A549 (cell line): ENCODE results near the gene DMAC2. TPM values are rescaled to one million over a fixed set of nuclear protein-coding genes. Genes with fewer than 3 reads are reported as not detected.

ENCODE experiments used
- ATAC-seq, 2 experiments: fragments of 200-7000 bp in 1 of 2; fragments of >200 bp in 1 of 2; cut with Nextera tagmentation in 1 of 2; cut with Tn5 transposase in 1 of 2; 3 replicates each; pipeline versions ENCODE4 v1.8.0 to v1.9.1; 2018 to 2020; ENCODE audit warnings: mild to moderate bottlenecking in 1 of 2, moderate library complexity in 1 of 2
- CTCF ChIA-PET: fragments of 300-600 bp; sonication (Branson Sonifier 250); formaldehyde crosslinking; extraction: SDS; loops from one replicate; lab custom pipeline; 2021; ENCODE audit warnings: antibody characterized with exemption, inconsistent platforms; lab: Yijun Ruan, JAX
- POLR2A ChIA-PET: fragments of 350-600 bp; formaldehyde crosslinking; extraction: SDS; loops from one replicate; lab custom pipeline; 2021; ENCODE audit warnings: antibody characterized with exemption, inconsistent platforms; lab: Yijun Ruan, JAX
- DNase-seq, 2 experiments: peaks; one replicate each; pipeline versions ENCODE4 v3.0.0 to v3.0.0-alpha.2; 2011 to 2016; ENCODE audit warnings: low read depth in 1 of 2, low spot score in 1 of 2
- FAIRE-seq: peaks from 2 replicates; lab custom pipeline; 2011; peaks lifted over from hg19 to GRCh38; lab: Jason Lieb, UNC
- H3K27ac ChIP-seq, 2 experiments: fragments of >200 bp; sonication (Bioruptor Twin); formaldehyde crosslinking; 3 replicates each; pipeline ENCODE4 v1.5.1; 2016 to 2017
- H3K4me1 ChIP-seq: fragments of >200 bp; sonication (Bioruptor Twin); formaldehyde crosslinking; 3 replicates; pipeline ENCODE4 v1.6.1; 2016
- H3K4me2 ChIP-seq: fragments of >200 bp; sonication (Bioruptor Twin); formaldehyde crosslinking; 3 replicates; pipeline ENCODE4 v1.6.1; 2016
- H3K4me3 ChIP-seq: fragments of >200 bp; sonication (Bioruptor Twin); formaldehyde crosslinking; 3 replicates; pipeline ENCODE4 v1.5.1; 2016
- H3K9me3 ChIP-seq: fragments of >200 bp; sonication (Bioruptor Twin); formaldehyde crosslinking; 3 replicates; pipeline ENCODE4 v1.6.1; 2016
- CBX8 ChIP-seq: fragments of 200-600 bp; sonication (generic); IDR thresholded peaks from 2 replicates; pipeline ENCODE4 v1.6.1; 2016
- HOXA7 ChIP-seq: fragments of 250-450 bp; sonication (Bioruptor Pico); IDR thresholded peaks from 2 replicates; pipeline ENCODE4 v1.5.0; 2020; ENCODE audit warnings: mild to moderate bottlenecking, moderate library complexity
- HOXB5 ChIP-seq: fragments of 250-450 bp; sonication (Bioruptor Pico); IDR thresholded peaks from 2 replicates; pipeline ENCODE4 v1.5.0; 2020; ENCODE audit warnings: mild to moderate bottlenecking, moderate library complexity
- MYC ChIP-seq: IDR thresholded peaks from 2 replicates; pipeline ENCODE4 v1.6.1; 2012; ENCODE audit warnings: mild to moderate bottlenecking, inconsistent platforms, low read length, improper control_type of control experiment, borderline replicate concordance
- NFE2L2 ChIP-seq: fragments of 150-350 bp; conservative IDR thresholded peaks from 2 replicates; pipeline ENCODE4 v1.6.1; 2014; ENCODE audit warnings: low read length
- RAD21 ChIP-seq, 2 experiments: fragments of >200 bp in 1 of 2; sonication (Bioruptor Twin) in 1 of 2; formaldehyde crosslinking in 1 of 2; IDR thresholded peaks in 1 of 2; conservative IDR thresholded peaks in 1 of 2; 2 replicates in 1 of 2; 3 replicates in 1 of 2; pipeline ENCODE4 v1.6.1; 2012 to 2018; ENCODE audit warnings: inconsistent platforms in 1 of 2
- SMC3 ChIP-seq: fragments of >200 bp; sonication (Bioruptor Twin); formaldehyde crosslinking; IDR thresholded peaks from 3 replicates; pipeline ENCODE4 v1.6.1; 2018; ENCODE audit warnings: inconsistent platforms
- TP53 ChIP-seq: fragments of 250-450 bp; sonication (Bioruptor Pico); IDR thresholded peaks from 2 replicates; pipeline ENCODE4 v1.5.0; 2021; ENCODE audit warnings: mild to moderate bottlenecking, moderate library complexity
- ZFP36 ChIP-seq: fragments of 450-650 bp; IDR thresholded peaks from 2 replicates; pipeline ENCODE4 v1.6.1; 2014; ENCODE audit warnings: borderline replicate concordance; ENCODE audit not compliant: partially characterized antibody
- ZNF302 ChIP-seq: fragments of 250-450 bp; sonication (Bioruptor Pico); IDR thresholded peaks from 2 replicates; pipeline ENCODE4 v1.9.0; 2021; ENCODE audit warnings: inconsistent platforms, mild to moderate bottlenecking, moderate library complexity
- ZSCAN20 ChIP-seq: fragments of 250-450 bp; sonication (Bioruptor Pico); IDR thresholded peaks from 2 replicates; pipeline ENCODE4 v1.8.0; 2022; ENCODE audit warnings: mild to moderate bottlenecking, moderate library complexity
- WGBS: methylation state at CpG from one replicate; pipeline ENCODE4 v1.1.6; 2017; ENCODE audit errors: missing lambda C conversion rate; 5-methylcytosine and 5-hydroxymethylcytosine counted together
- polyA plus RNA-seq, 4 experiments: library from polyadenylated mRNA; depleted of rRNA in 3 of 4; stranded (reverse); fragments of >200 nt; fragmentation: RNase III in 1 of 4; extraction: RNeasy Plus Mini Kit Qiagen cat#74134 plus additional on column Dnase treatment in 1 of 4; gene quantifications; 2 replicates in 3 of 4; 3 replicates in 1 of 4; pipeline ENCODE4 v1.2.3, GENCODE V29; 2011 to 2017
- TF ChIP-seq, protein P1 (sequence below): IDR thresholded peaks from 2 replicates; pipeline ENCODE4 v1.6.1; 2012
- TF ChIP-seq, protein P2 (sequence below): IDR thresholded peaks from 2 replicates; pipeline ENCODE4 v1.6.1; 2012; ENCODE audit warnings: low read depth, borderline replicate concordance
- TF ChIP-seq, protein P3 (sequence below): IDR thresholded peaks from 2 replicates; pipeline ENCODE4 v1.6.1; 2012
- TF ChIP-seq, protein P4 (sequence below): fragments of >200 bp; sonication (Bioruptor Twin); formaldehyde crosslinking; IDR thresholded peaks from 3 replicates; pipeline ENCODE4 v1.6.1; 2016
- TF ChIP-seq, protein P5 (sequence below): fragments of 200-600 bp; sonication (generic); IDR thresholded peaks from 2 replicates; pipeline ENCODE4 v1.6.1; 2016; ENCODE audit warnings: antibody characterized with exemption, mild to moderate bottlenecking, moderate library complexity
- TF ChIP-seq, protein P6 (sequence below): fragments of 250-450 bp; sonication (Bioruptor Pico); IDR thresholded peaks from 2 replicates; pipeline ENCODE4 v1.5.0; 2020; ENCODE audit warnings: low read depth, mild to moderate bottlenecking, moderate library complexity
- TF ChIP-seq, protein P7 (sequence below): fragments of 250-450 bp; sonication (Bioruptor Pico); IDR thresholded peaks from 2 replicates; pipeline ENCODE4 v1.5.0; 2021; ENCODE audit warnings: mild to moderate bottlenecking, moderate library complexity, borderline replicate concordance

DMAC2 gene
- polyA plus RNA-seq, 2 of the 4 experiments (the other 2 are of a cell fraction), result 132 to 155 TPM

DNA sequence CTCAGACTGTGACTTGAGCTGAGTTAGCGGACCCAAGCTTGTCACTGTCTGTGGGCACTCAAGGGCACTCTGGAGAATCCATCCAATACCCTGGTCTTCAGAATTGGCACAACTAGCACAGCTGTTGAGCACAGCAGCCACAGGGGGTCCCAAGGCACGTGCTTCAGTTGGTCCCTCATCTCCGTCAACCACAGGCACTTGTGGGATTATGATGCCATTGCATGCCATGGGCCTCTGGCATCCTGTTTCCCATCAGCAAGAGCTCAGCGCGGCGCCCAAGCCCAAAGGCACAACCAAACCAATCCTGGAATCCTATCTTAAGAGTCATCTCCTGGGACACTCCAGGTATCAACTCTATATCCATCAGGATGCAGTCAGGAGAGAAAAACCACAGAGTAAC lies 8.8 kb downstream of the DMAC2 start (continued):
- TF ChIP-seq ZNF302 (CRISPR knock-in tag) (no peak), MYC (no peak)

DNA sequence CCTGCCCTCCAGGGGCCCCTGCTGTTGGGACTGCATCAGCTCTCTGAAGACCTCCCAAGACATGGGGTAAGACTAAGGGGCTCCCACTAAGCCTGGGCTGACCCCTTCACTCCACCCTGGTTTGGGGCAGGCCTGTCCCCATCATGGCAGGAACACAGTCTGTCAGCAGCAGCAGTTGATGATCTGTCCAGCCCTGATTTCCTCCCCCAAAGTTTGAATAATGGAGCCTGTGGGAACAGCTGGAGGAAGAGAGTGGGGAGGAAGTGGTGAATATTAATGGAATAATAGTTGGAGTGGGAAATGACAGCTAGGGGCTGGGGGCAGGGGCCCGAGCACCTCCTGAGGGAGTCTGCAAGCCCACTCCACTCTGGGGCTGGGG lies 11.2 kb downstream of the DMAC2 start:
- no peak overlapping the region for H3K27ac ChIP-seq
- ChIA-PET POLR2A (interaction anchor here (2.3 kb wide), 1 partner anchor 11 kb away, joined by 19 read pairs; no protein-coding TSS in a partner anchor), CTCF (interaction anchor here (0.5 to 8.1 kb wide), 17 partner anchors 8 to 1136 kb away, joined by 3 to 57 read pairs (median 4); partner anchors contain the start of genes DMAC2 and ERICH4)
- FAIRE-seq (no peak), ATAC-seq (no peak; a peak in 1 of 6 replicates), DNase-seq (no peak)
- WGBS, result 91% methylated on average over 1 of the region's 1 CpG
- TF ChIP-seq, protein P1, sequence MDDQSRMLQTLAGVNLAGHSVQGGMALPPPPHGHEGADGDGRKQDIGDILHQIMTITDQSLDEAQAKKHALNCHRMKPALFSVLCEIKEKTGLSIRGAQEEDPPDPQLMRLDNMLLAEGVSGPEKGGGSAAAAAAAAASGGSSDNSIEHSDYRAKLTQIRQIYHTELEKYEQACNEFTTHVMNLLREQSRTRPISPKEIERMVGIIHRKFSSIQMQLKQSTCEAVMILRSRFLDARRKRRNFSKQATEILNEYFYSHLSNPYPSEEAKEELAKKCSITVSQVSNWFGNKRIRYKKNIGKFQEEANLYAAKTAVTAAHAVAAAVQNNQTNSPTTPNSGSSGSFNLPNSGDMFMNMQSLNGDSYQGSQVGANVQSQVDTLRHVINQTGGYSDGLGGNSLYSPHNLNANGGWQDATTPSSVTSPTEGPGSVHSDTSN, result no peak
- TF ChIP-seq ZSCAN20 (CRISPR knock-in tag), result no peak
- TF ChIP-seq, protein P2, sequence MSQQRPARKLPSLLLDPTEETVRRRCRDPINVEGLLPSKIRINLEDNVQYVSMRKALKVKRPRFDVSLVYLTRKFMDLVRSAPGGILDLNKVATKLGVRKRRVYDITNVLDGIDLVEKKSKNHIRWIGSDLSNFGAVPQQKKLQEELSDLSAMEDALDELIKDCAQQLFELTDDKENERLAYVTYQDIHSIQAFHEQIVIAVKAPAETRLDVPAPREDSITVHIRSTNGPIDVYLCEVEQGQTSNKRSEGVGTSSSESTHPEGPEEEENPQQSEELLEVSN, result no peak
- no peak for TF ChIP-seq HOXB5 (CRISPR knock-in tag)
- no peak for TF ChIP-seq SMC3
- TF ChIP-seq, protein P3, sequence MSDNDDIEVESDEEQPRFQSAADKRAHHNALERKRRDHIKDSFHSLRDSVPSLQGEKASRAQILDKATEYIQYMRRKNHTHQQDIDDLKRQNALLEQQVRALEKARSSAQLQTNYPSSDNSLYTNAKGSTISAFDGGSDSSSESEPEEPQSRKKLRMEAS, result no peak
- no peak for TF ChIP-seq RAD21 (conservative IDR thresholded peaks at IDR 0.05 in 1 of 2, IDR thresholded peaks at IDR 0.05 in 1 of 2)
- TF ChIP-seq, protein P4, sequence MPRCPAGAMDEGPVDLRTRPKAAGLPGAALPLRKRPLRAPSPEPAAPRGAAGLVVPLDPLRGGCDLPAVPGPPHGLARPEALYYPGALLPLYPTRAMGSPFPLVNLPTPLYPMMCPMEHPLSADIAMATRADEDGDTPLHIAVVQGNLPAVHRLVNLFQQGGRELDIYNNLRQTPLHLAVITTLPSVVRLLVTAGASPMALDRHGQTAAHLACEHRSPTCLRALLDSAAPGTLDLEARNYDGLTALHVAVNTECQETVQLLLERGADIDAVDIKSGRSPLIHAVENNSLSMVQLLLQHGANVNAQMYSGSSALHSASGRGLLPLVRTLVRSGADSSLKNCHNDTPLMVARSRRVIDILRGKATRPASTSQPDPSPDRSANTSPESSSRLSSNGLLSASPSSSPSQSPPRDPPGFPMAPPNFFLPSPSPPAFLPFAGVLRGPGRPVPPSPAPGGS, result no peak
- TF ChIP-seq CBX8, result no peak
- TF ChIP-seq, protein P5, sequence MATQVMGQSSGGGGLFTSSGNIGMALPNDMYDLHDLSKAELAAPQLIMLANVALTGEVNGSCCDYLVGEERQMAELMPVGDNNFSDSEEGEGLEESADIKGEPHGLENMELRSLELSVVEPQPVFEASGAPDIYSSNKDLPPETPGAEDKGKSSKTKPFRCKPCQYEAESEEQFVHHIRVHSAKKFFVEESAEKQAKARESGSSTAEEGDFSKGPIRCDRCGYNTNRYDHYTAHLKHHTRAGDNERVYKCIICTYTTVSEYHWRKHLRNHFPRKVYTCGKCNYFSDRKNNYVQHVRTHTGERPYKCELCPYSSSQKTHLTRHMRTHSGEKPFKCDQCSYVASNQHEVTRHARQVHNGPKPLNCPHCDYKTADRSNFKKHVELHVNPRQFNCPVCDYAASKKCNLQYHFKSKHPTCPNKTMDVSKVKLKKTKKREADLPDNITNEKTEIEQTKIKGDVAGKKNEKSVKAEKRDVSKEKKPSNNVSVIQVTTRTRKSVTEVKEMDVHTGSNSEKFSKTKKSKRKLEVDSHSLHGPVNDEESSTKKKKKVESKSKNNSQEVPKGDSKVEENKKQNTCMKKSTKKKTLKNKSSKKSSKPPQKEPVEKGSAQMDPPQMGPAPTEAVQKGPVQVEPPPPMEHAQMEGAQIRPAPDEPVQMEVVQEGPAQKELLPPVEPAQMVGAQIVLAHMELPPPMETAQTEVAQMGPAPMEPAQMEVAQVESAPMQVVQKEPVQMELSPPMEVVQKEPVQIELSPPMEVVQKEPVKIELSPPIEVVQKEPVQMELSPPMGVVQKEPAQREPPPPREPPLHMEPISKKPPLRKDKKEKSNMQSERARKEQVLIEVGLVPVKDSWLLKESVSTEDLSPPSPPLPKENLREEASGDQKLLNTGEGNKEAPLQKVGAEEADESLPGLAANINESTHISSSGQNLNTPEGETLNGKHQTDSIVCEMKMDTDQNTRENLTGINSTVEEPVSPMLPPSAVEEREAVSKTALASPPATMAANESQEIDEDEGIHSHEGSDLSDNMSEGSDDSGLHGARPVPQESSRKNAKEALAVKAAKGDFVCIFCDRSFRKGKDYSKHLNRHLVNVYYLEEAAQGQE, result no peak
- no peak overlapping the region for H3K4me2 ChIP-seq
- no peak overlapping the region for H3K4me3 ChIP-seq
- no peaks in the 10 kb centered on the region for H3K9me3 ChIP-seq
- H3K4me1 ChIP-seq, result no peaks in the 10 kb centered on the region

DNA sequence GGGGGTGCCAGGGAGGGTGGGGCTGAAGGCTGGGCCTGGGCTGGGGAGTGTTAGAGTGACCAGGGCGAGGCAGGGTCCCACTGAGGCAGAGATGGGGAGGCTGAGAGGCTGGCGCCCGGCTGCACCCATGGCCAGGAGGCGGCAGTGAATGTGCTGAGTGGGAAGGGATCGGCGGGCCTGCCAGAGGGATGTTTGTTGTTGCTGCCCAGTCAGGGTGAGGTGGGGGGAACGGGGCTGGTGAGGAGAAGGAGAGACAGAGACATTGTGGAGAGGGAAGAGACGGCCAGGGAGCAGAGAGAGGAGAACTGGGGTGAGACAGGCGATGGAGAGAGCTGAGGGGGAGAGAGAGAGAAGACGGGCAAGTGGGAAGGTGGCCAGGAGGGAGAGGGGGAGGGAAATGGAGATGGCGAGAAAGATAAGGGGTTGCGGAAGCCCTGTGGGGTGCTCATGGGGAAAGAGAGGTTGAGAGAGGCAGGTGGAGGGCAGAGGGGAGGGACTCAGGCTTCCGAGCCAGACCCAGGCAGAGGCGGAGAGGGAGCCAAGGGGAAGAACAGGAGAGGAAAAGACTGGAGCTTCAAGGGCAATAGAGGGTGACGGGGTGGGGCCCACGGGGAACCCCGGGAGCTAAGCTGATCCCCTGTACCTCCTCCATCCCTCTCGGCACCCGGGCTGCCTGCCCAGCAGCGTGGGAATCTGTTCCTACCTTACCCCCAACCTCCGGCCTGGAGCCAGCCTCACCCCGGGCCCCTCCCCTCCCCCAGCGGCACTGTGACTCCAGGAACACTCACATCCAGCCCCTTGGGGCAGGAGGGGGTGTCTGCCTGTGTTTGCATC lies 11.8 kb downstream of the DMAC2 start:
- H3K4me2 ChIP-seq, result no peak overlapping the region
- ChIA-PET CTCF (interaction anchor here (0.5 to 8.1 kb wide), 13 partner anchors 8 to 1135 kb away, joined by 3 to 57 read pairs (median 5); partner anchors contain the start of genes DMAC2 and ERICH4), POLR2A (interaction anchor here (2.3 kb wide), 1 partner anchor 11 kb away, joined by 19 read pairs; no protein-coding TSS in a partner anchor)
- 85% methylated on average over 22 of the region's 23 CpGs for WGBS
- no peak overlapping the region for H3K4me3 ChIP-seq
- FAIRE-seq (no peak), DNase-seq (no peak), ATAC-seq (no peak)
- H3K9me3 ChIP-seq, result no peaks in the 10 kb centered on the region
- H3K4me1 ChIP-seq, result no peaks in the 10 kb centered on the region
- no peak overlapping the region for H3K27ac ChIP-seq
- TF ChIP-seq ZFP36 (no peak), TP53 (CRISPR knock-in tag) (no peak), NFE2L2 (no peak), HOXA7 (CRISPR knock-in tag) (no peak)
- TF ChIP-seq, protein P5, result no peak
- TF ChIP-seq, protein P6, sequence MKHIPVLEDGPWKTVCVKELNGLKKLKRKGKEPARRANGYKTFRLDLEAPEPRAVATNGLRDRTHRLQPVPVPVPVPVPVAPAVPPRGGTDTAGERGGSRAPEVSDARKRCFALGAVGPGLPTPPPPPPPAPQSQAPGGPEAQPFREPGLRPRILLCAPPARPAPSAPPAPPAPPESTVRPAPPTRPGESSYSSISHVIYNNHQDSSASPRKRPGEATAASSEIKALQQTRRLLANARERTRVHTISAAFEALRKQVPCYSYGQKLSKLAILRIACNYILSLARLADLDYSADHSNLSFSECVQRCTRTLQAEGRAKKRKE, result no peak
- TF ChIP-seq, protein P7, sequence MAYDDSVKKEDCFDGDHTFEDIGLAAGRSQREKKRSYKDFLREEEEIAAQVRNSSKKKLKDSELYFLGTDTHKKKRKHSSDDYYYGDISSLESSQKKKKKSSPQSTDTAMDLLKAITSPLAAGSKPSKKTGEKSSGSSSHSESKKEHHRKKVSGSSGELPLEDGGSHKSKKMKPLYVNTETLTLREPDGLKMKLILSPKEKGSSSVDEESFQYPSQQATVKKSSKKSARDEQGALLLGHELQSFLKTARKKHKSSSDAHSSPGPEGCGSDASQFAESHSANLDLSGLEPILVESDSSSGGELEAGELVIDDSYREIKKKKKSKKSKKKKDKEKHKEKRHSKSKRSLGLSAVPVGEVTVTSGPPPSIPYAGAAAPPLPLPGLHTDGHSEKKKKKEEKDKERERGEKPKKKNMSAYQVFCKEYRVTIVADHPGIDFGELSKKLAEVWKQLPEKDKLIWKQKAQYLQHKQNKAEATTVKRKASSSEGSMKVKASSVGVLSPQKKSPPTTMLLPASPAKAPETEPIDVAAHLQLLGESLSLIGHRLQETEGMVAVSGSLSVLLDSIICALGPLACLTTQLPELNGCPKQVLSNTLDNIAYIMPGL (CRISPR knock-in tag), result no peak
